Liver (tissue), 3 donors: ENCODE results near the gene JMJD1C.

ENCODE experiments used
- EGR1 ChIP-seq, 2 donors: IDR thresholded peaks; 2 replicates each; pipeline ENCODE4 v1.6.1; 2016 to 2018; ENCODE audit warnings: antibody characterized with exemption in 2 of 2, low read depth in 2 of 2
- FOXA1 ChIP-seq: IDR thresholded peaks from 2 replicates; pipeline ENCODE4 v1.6.1; 2016; ENCODE audit warnings: antibody characterized with exemption
- GABPA ChIP-seq, 2 donors: IDR thresholded peaks in 1 of 2; conservative IDR thresholded peaks in 1 of 2; 2 replicates each; pipeline ENCODE4 v1.6.1; 2016; ENCODE audit warnings: antibody characterized with exemption in 2 of 2, mild to moderate bottlenecking in 1 of 2, moderate library complexity in 1 of 2
- JUND ChIP-seq, 2 donors: IDR thresholded peaks; 2 replicates each; pipeline ENCODE4 v1.6.1; 2016; ENCODE audit warnings: antibody characterized with exemption in 2 of 2
- RAD21 ChIP-seq, 2 donors: IDR thresholded peaks; 2 replicates each; pipeline ENCODE4 v1.6.1; 2016; ENCODE audit warnings: antibody characterized with exemption in 2 of 2, mild to moderate bottlenecking in 2 of 2
- RXRA ChIP-seq, 2 donors: IDR thresholded peaks; 2 replicates each; pipeline ENCODE4 v1.6.1; 2017 to 2018; ENCODE audit warnings: antibody characterized with exemption in 2 of 2, mild to moderate bottlenecking in 1 of 2
- SP1 ChIP-seq: IDR thresholded peaks from 2 replicates; pipeline ENCODE4 v1.6.1; 2018; ENCODE audit warnings: antibody characterized with exemption, mild to moderate bottlenecking
- TAF1 ChIP-seq: conservative IDR thresholded peaks from 2 replicates; pipeline ENCODE4 v1.6.1; 2016; ENCODE audit warnings: antibody characterized with exemption, mild to moderate bottlenecking
- YY1 ChIP-seq: IDR thresholded peaks from 2 replicates; pipeline ENCODE4 v1.6.1; 2016; ENCODE audit warnings: antibody characterized with exemption, mild to moderate bottlenecking
- TF ChIP-seq, protein P1 (sequence below): fragments of 150-350 bp; IDR thresholded peaks from 2 replicates; pipeline ENCODE4 v1.5.1; 2017; ENCODE audit warnings: improper control_type of control experiment, low read depth, low read length; ENCODE audit not compliant: missing input control
- TF ChIP-seq, protein P2 (sequence below): IDR thresholded peaks from 2 replicates; pipeline ENCODE4 v1.6.1; 2016; ENCODE audit warnings: antibody characterized with exemption
- TF ChIP-seq, protein P3 (sequence below): IDR thresholded peaks from 2 replicates; pipeline ENCODE4 v1.6.1; 2016; ENCODE audit warnings: antibody characterized with exemption
- TF ChIP-seq, protein P4 (sequence below): IDR thresholded peaks from 2 replicates; pipeline ENCODE4 v1.6.1; 2016; ENCODE audit warnings: antibody characterized with exemption, mild to moderate bottlenecking
- TF ChIP-seq, protein P5 (sequence below): IDR thresholded peaks from 2 replicates; pipeline ENCODE4 v1.6.1; 2016; ENCODE audit warnings: antibody characterized with exemption
- donor health status: healthy.
- donor health status: healthy.

DNA sequence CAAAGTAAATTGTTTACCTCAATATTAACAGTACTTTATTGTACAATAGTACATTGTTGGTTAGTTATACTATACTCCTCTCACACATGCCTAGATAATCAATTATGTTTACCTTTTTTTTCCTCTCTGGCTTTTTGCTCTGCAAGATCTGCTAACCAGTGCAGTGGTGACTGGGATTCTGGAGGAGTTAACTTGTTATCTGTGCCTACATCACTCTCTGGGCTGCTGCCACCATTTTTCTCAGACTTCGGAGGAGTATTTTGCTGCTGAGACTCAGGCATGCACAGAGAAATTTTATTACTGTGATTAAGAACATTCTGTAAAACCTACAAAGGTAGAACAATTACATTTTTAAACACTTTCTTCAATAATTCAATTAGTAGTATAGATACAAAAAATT is 273.0 kb downstream of the JMJD1C start:
- TF ChIP-seq, protein P1, sequence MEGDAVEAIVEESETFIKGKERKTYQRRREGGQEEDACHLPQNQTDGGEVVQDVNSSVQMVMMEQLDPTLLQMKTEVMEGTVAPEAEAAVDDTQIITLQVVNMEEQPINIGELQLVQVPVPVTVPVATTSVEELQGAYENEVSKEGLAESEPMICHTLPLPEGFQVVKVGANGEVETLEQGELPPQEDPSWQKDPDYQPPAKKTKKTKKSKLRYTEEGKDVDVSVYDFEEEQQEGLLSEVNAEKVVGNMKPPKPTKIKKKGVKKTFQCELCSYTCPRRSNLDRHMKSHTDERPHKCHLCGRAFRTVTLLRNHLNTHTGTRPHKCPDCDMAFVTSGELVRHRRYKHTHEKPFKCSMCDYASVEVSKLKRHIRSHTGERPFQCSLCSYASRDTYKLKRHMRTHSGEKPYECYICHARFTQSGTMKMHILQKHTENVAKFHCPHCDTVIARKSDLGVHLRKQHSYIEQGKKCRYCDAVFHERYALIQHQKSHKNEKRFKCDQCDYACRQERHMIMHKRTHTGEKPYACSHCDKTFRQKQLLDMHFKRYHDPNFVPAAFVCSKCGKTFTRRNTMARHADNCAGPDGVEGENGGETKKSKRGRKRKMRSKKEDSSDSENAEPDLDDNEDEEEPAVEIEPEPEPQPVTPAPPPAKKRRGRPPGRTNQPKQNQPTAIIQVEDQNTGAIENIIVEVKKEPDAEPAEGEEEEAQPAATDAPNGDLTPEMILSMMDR = no peak
- TF ChIP-seq YY1 (no peak), TAF1 (no peak), RAD21 (IDR thresholded peaks at IDR 0.05) (no peak), EGR1 (IDR thresholded peaks at IDR 0.05; ENCODE audit: low read depth in 2 of 2) (no peak), GABPA (IDR thresholded peaks at IDR 0.05 in 1 of 2, conservative IDR thresholded peaks at IDR 0.05 in 1 of 2) (no peak), FOXA1 (no peak), RXRA (IDR thresholded peaks at IDR 0.05) (no peak), SP1 (no peak), JUND (IDR thresholded peaks at IDR 0.05) (no peak)
- TF ChIP-seq, protein P2, sequence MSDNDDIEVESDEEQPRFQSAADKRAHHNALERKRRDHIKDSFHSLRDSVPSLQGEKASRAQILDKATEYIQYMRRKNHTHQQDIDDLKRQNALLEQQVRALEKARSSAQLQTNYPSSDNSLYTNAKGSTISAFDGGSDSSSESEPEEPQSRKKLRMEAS = no peak
- TF ChIP-seq, protein P3, sequence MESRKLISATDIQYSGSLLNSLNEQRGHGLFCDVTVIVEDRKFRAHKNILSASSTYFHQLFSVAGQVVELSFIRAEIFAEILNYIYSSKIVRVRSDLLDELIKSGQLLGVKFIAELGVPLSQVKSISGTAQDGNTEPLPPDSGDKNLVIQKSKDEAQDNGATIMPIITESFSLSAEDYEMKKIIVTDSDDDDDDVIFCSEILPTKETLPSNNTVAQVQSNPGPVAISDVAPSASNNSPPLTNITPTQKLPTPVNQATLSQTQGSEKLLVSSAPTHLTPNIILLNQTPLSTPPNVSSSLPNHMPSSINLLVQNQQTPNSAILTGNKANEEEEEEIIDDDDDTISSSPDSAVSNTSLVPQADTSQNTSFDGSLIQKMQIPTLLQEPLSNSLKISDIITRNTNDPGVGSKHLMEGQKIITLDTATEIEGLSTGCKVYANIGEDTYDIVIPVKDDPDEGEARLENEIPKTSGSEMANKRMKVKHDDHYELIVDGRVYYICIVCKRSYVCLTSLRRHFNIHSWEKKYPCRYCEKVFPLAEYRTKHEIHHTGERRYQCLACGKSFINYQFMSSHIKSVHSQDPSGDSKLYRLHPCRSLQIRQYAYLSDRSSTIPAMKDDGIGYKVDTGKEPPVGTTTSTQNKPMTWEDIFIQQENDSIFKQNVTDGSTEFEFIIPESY = no peak
- TF ChIP-seq, protein P4, sequence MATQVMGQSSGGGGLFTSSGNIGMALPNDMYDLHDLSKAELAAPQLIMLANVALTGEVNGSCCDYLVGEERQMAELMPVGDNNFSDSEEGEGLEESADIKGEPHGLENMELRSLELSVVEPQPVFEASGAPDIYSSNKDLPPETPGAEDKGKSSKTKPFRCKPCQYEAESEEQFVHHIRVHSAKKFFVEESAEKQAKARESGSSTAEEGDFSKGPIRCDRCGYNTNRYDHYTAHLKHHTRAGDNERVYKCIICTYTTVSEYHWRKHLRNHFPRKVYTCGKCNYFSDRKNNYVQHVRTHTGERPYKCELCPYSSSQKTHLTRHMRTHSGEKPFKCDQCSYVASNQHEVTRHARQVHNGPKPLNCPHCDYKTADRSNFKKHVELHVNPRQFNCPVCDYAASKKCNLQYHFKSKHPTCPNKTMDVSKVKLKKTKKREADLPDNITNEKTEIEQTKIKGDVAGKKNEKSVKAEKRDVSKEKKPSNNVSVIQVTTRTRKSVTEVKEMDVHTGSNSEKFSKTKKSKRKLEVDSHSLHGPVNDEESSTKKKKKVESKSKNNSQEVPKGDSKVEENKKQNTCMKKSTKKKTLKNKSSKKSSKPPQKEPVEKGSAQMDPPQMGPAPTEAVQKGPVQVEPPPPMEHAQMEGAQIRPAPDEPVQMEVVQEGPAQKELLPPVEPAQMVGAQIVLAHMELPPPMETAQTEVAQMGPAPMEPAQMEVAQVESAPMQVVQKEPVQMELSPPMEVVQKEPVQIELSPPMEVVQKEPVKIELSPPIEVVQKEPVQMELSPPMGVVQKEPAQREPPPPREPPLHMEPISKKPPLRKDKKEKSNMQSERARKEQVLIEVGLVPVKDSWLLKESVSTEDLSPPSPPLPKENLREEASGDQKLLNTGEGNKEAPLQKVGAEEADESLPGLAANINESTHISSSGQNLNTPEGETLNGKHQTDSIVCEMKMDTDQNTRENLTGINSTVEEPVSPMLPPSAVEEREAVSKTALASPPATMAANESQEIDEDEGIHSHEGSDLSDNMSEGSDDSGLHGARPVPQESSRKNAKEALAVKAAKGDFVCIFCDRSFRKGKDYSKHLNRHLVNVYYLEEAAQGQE = no peak
- TF ChIP-seq, protein P5, sequence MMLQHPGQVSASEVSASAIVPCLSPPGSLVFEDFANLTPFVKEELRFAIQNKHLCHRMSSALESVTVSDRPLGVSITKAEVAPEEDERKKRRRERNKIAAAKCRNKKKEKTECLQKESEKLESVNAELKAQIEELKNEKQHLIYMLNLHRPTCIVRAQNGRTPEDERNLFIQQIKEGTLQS = no peak
